ENCODE data around the gene BTLA. TPM values are rescaled to one million over a fixed set of nuclear protein-coding genes. Genes with fewer than 3 reads are reported as not detected.

BTLA gene
- total RNA-seq, 4 donors from 2014 or later: 2.9 TPM; not detected in 3

DNA sequence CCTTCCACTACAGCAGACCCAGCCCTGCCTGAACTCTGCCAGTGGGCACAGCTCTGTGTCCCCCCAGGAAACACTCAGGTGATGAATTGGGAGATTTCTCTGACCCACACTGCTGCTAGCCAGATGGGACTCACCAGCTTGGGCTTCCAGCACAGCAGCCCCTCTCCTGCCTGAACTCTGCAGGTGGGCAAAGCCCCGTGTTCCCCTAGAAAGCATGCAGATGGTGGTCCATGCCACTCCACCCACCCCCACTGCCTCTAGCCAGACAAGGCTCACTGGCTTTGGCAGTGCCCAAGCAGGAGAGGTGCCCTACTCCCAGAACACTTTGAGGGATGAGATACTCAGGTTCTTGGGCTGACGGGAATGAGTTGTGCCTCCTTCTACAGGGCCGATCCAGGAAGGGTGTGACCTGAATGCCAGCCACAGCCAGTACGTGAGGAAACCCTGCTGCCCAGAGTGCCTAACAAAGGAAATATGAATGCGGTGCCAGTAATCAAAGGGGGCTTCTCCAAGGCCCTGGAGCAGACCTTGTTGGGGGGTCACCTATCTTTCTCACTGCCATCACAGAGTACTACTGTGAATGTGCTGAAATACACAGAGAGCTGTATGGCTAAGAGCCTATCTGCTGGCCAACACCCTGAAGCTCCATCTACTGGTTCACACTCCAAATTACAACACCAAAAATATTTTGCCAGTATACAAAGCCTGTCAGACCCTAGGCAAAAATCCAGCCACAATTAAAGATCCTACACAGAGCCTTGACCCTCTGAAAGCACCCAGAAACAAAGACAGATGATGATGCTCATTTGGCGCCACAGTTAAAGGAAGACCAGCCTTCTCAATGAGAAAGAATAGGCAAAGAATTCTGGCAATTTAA lies 61.9 kb downstream of the BTLA start:
- Histone ChIP-seq H3K4me3 (no peak overlapping the region), H3K27me3 (no peaks in the 10 kb centered on the region), H3K36me3 (no peaks in the 10 kb centered on the region), H3K27ac (no peak overlapping the region), H3K4me1 (no peaks in the 10 kb centered on the region), H3K9me3 (no peaks in the 10 kb centered on the region)
- WGBS: 89% methylated on average over 6 of the region's 6 CpGs
- TF ChIP-seq, protein P1, sequence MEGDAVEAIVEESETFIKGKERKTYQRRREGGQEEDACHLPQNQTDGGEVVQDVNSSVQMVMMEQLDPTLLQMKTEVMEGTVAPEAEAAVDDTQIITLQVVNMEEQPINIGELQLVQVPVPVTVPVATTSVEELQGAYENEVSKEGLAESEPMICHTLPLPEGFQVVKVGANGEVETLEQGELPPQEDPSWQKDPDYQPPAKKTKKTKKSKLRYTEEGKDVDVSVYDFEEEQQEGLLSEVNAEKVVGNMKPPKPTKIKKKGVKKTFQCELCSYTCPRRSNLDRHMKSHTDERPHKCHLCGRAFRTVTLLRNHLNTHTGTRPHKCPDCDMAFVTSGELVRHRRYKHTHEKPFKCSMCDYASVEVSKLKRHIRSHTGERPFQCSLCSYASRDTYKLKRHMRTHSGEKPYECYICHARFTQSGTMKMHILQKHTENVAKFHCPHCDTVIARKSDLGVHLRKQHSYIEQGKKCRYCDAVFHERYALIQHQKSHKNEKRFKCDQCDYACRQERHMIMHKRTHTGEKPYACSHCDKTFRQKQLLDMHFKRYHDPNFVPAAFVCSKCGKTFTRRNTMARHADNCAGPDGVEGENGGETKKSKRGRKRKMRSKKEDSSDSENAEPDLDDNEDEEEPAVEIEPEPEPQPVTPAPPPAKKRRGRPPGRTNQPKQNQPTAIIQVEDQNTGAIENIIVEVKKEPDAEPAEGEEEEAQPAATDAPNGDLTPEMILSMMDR (IDR thresholded peaks at IDR 0.05): no peak
- TF ChIP-seq EP300 (IDR thresholded peaks at IDR 0.05): no peak
- TF ChIP-seq POLR2A (IDR thresholded peaks at IDR 0.05): no peak
- no peak for TF ChIP-seq POLR2AphosphoS5 (IDR thresholded peaks at IDR 0.05)
- no peak for DNase-seq (ENCODE audit: low spot score in 2 of 2)

DNA sequence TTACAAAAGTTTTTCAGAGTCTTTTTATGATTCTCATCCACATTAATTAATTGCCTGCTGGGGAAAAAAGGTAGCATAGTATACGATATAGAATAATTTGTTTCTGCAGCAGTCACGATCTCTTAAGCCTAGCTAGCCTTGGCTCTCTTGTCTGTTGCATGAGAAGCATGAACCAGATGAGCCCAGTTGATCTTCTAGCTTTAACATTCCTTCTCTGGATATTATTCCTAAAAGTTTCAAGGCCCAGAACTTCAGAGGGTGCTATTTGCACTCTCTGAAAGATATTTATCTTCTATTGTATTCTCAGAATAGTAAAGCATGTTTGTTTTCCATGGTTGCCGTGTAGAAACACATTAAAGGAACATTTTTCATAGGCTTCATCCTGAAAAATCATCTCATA lies 69.3 kb downstream of the BTLA start:
- H3K27me3 ChIP-seq: no peaks in the 10 kb centered on the region
- no peak overlapping the region for H3K4me3 ChIP-seq
- H3K4me1 ChIP-seq: no peaks in the 10 kb centered on the region
- 68% methylated on average over 3 of the region's 3 CpGs for WGBS
- DNase-seq (ENCODE audit: low spot score in 2 of 2): no peak
- no peak overlapping the region for H3K27ac ChIP-seq
- no peaks in the 10 kb centered on the region for H3K9me3 ChIP-seq
- H3K36me3 ChIP-seq: no peaks in the 10 kb centered on the region
- TF ChIP-seq, protein P1 (IDR thresholded peaks at IDR 0.05): no peak
- TF ChIP-seq POLR2AphosphoS5 (IDR thresholded peaks at IDR 0.05) (no peak), POLR2A (IDR thresholded peaks at IDR 0.05) (no peak), EP300 (IDR thresholded peaks at IDR 0.05) (no peak)

DNA sequence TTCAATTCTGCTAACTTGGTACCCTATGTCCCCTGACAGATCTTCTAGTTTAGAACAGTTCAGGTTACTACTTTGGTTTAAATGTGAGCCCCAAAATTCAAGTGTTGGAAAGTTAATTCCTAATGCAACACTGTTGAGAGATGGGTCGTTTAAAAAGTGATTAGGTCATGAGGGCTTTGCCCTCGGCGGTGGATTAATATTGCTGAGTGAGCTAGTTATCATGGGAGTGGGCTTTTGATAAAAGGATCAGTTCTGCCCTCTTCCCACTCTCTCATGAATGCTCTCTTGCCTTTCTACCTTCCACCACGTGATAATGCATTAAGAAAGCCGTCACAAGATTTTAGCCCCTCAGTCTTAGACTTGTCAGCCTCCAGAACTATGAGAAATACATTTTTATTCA lies 72.1 kb downstream of the BTLA start:
- Histone ChIP-seq H3K4me3 (no peak overlapping the region), H3K9me3 (no peaks in the 10 kb centered on the region), H3K27me3 (no peaks in the 10 kb centered on the region), H3K27ac (no peak overlapping the region), H3K36me3 (no peaks in the 10 kb centered on the region), H3K4me1 (no peaks in the 10 kb centered on the region)
- no peak for DNase-seq (ENCODE audit: low spot score in 2 of 2)
- 85% methylated on average over 5 of the region's 5 CpGs for WGBS
- TF ChIP-seq, protein P1 (IDR thresholded peaks at IDR 0.05): no peak
- no peak for TF ChIP-seq POLR2A (IDR thresholded peaks at IDR 0.05)
- TF ChIP-seq POLR2AphosphoS5 (IDR thresholded peaks at IDR 0.05): no peak
- TF ChIP-seq EP300 (IDR thresholded peaks at IDR 0.05): no peak

DNA sequence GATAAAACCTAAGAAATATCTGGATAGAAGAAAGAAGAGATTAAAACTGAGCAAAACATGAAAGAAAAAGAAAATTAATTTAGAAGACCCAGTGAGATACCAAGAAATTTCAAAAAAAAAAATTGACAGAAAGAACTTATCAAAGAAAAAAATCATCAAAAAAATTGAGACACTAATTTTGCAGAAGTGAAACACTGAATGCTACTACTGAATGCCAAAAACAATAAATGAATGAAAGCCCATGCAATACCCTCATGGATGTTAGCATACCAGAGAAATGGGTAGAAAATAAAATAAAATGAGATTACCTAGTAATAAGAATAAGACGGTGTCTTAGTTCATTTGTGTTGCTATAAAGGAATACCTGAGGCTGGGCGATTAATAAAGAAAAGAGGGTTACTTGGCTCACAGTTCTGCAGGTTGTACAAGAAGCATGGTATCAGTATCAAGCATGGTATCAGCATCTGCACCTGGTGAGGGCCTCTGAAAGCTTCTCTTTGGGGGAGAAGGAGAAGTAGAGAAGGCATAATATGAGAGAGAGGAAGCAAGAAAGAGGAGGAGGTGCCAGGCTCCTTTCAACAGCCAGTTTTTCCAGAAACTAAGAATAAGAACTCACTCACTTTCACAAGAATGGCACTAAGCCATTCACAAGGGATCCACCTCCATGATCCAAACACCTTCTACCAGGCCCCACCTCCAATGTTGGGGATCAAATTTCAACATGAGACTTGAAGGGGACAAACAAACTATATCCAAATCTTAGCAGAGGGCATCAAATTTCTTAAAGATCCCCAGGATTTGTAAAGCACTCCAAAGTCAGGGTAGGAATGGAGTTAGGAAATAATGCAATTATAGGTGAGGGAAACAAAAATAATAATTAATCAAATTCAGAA lies 73.2 kb downstream of the BTLA start:
- WGBS: 86% methylated on average over 2 of the region's 2 CpGs
- Histone ChIP-seq H3K4me3 (no peak overlapping the region), H3K36me3 (no peaks in the 10 kb centered on the region), H3K9me3 (no peaks in the 10 kb centered on the region), H3K4me1 (no peaks in the 10 kb centered on the region), H3K27me3 (no peaks in the 10 kb centered on the region), H3K27ac (no peak overlapping the region)
- no peak for DNase-seq (ENCODE audit: low spot score in 2 of 2)
- no peak for TF ChIP-seq POLR2AphosphoS5 (IDR thresholded peaks at IDR 0.05)
- TF ChIP-seq EP300 (IDR thresholded peaks at IDR 0.05): no peak
- TF ChIP-seq POLR2A (IDR thresholded peaks at IDR 0.05): no peak
- TF ChIP-seq, protein P1 (IDR thresholded peaks at IDR 0.05): no peak

DNA sequence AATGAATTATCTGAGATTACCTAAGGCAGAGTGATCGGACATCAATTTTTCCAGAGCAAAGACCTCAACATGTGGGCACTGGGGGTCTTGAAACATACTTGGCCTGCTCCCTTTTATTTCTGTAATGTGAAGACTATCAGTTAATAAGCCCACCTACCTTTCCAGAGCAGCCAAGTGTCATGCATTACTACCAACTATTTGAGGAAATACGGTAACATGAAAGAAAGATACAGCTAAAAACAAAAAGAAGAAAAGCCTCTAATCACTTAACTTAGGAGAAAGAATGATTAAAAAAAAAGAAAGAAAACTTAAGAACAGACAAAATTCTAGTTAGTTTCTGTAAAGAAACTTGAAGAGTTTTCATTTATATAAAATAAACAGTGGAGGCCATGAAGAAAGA lies 73.9 kb downstream of the BTLA start:
- Histone ChIP-seq H3K4me1 (no peaks in the 10 kb centered on the region), H3K27me3 (no peaks in the 10 kb centered on the region), H3K9me3 (no peaks in the 10 kb centered on the region), H3K27ac (no peak overlapping the region), H3K36me3 (no peaks in the 10 kb centered on the region), H3K4me3 (no peak overlapping the region)
- 92% methylated on average over 2 of the region's 2 CpGs for WGBS
- no peak for DNase-seq (ENCODE audit: low spot score in 2 of 2)
- TF ChIP-seq POLR2A (IDR thresholded peaks at IDR 0.05) (no peak), EP300 (IDR thresholded peaks at IDR 0.05) (no peak), POLR2AphosphoS5 (IDR thresholded peaks at IDR 0.05) (no peak)
- TF ChIP-seq, protein P1 (IDR thresholded peaks at IDR 0.05): no peak

Data from suprapubic skin (tissue), 4 donors.